K562 (cell line): ENCODE measurements around the gene COL4A2. TPM values are rescaled to one million over a fixed set of nuclear protein-coding genes. Genes with fewer than 3 reads are reported as not detected.

ENCODE experiments used
- ATAC-seq: fragments of 200-7000 bp; cut with Tn5 transposase; 3 replicates; pipeline ENCODE4 v1.9.1; 2020; ENCODE audit warnings: moderate library complexity
- BruUV-seq: library from RNA; stranded (reverse); fragments of 400-500 nt; replicated peaks from 2 replicates; lab custom pipeline; 2021; lab: Mats Ljungman, UMichigan
- CTCF ChIA-PET: fragments of 300-600 bp; formaldehyde crosslinking; extraction: SDS; loops from one replicate; lab custom pipeline; 2021; ENCODE audit warnings: low intra/inter-chr PET ratio; lab: Yijun Ruan, JAX
- POLR2A ChIA-PET: fragments of 300-600, 350-650 bp; sonication (Branson Sonifier 250); formaldehyde crosslinking; extraction: SDS; loops from one replicate; lab custom pipeline; 2021; ENCODE audit warnings: antibody characterized with exemption, inconsistent platforms; lab: Yijun Ruan, JAX
- DNase-seq, 4 experiments: peaks; one replicate each; pipeline versions ENCODE4 v3.0.0 to v3.0.0-alpha.2; 2011 to 2018; ENCODE audit warnings: low spot score in 3 of 4, mixed read lengths in 3 of 4; ENCODE audit errors: extremely low read depth in 1 of 4
- FAIRE-seq: peaks from 2 replicates; lab custom pipeline; 2011; peaks lifted over from hg19 to GRCh38; lab: Jason Lieb, UNC
- H2AFZ ChIP-seq: 2 replicates; pipeline ENCODE4 v1.6.0; 2011; ENCODE audit warnings: low read depth, low read length, control low read depth, inconsistent platforms
- H3K27ac ChIP-seq: fragments of 200-600 bp; 3 replicates; pipeline ENCODE4 v1.8.0; 2011; ENCODE audit warnings: low read depth, mild to moderate bottlenecking, control low read depth, inconsistent platforms, low read length, moderate library complexity, mixed read lengths; ENCODE audit errors: extremely low read depth
- H3K27me3 ChIP-seq, 2 experiments: fragments of 300-600 bp in 1 of 2; 2 replicates in 1 of 2; 3 replicates in 1 of 2; pipeline versions ENCODE4 v1.6.0 to v1.8.0; 2011; ENCODE audit warnings: inconsistent platforms in 2 of 2, low read length in 2 of 2, mild to moderate bottlenecking in 1 of 2, mixed read lengths in 1 of 2, moderate library complexity in 1 of 2; ENCODE audit not compliant: control insufficient read depth in 2 of 2, insufficient read depth in 2 of 2
- H3K36me3 ChIP-seq: fragments of 300-600 bp; 3 replicates; pipeline ENCODE4 v1.8.0; 2011; ENCODE audit warnings: mild to moderate bottlenecking, low read length, inconsistent platforms; ENCODE audit not compliant: control insufficient read depth, insufficient read depth
- H3K4me1 ChIP-seq, 2 experiments: fragments of 200-600 bp in 1 of 2; replicated peaks in 1 of 2; 2 replicates in 1 of 2; 3 replicates in 1 of 2; pipeline versions ENCODE4 v1.5.1 to v1.8.0; 2011; ENCODE audit warnings: inconsistent platforms in 2 of 2, low read length in 2 of 2, mild to moderate bottlenecking in 1 of 2, mixed read lengths in 1 of 2, moderate library complexity in 1 of 2; ENCODE audit not compliant: control insufficient read depth in 2 of 2, insufficient read depth in 2 of 2
- H3K4me2 ChIP-seq: 2 replicates; pipeline ENCODE4 v1.6.1; 2011; ENCODE audit warnings: low read length, control low read depth, inconsistent platforms, mixed read lengths; ENCODE audit not compliant: insufficient read depth
- H3K4me3 ChIP-seq: fragments of 200-600 bp; sonication (generic), shearing (Covaris generic); 2 replicates; pipeline ENCODE4 v1.5.1; 2016; ENCODE audit warnings: control low read depth, inconsistent platforms
- H3K79me2 ChIP-seq: fragments of 200-600 bp; 3 replicates; pipeline ENCODE4 v1.8.0; 2011; ENCODE audit warnings: low read length, inconsistent platforms; ENCODE audit not compliant: control insufficient read depth, insufficient read depth
- H3K9ac ChIP-seq, 2 experiments: 2 replicates each; pipeline versions ENCODE4 v1.6.0 to v1.6.1; 2011; ENCODE audit warnings: low read depth in 2 of 2, low read length in 2 of 2, control low read depth in 1 of 2, inconsistent platforms in 1 of 2, mild to moderate bottlenecking in 1 of 2, mixed read lengths in 1 of 2; ENCODE audit not compliant: insufficient read depth in 1 of 2
- H3K9me1 ChIP-seq: one replicate; pipeline ENCODE4 v1.6.0; 2011; ENCODE audit warnings: inconsistent platforms, mild to moderate bottlenecking, low read length, moderate library complexity; ENCODE audit not compliant: control insufficient read depth, insufficient read depth
- H3K9me3 ChIP-seq: replicated peaks from 2 replicates; pipeline ENCODE4 v1.5.1; 2011; ENCODE audit warnings: low read depth, low read length, inconsistent platforms; ENCODE audit not compliant: control insufficient read depth, insufficient read depth
- H4K20me1 ChIP-seq: replicated peaks from 2 replicates; pipeline ENCODE4 v1.6.1; 2011; ENCODE audit warnings: low read length, inconsistent platforms, mixed read lengths; ENCODE audit not compliant: control insufficient read depth, insufficient read depth
- ARID4B ChIP-seq: sonication (generic); formaldehyde crosslinking; IDR thresholded peaks from 2 replicates; pipeline ENCODE4 v1.8.0; 2022; ENCODE audit warnings: mild to moderate bottlenecking, missing genetic modification reagents
- ZNF23 ChIP-seq: fragments of 250-450 bp; sonication (Bioruptor Pico); IDR thresholded peaks from 2 replicates; pipeline ENCODE4 v1.4.0; 2020; ENCODE audit warnings: mild to moderate bottlenecking
- WGBS: fragments of 100-300 bp; shearing (Covaris generic); methylation state at CpG from one replicate; pipeline ENCODE4 v1.1.6; 2016; ENCODE audit warnings: low coverage, mixed read lengths; ENCODE audit not compliant: insufficient coverage; ENCODE audit errors: missing lambda C conversion rate; 5-methylcytosine and 5-hydroxymethylcytosine counted together
- in situ Hi-C: fragments of 300-500 bp; cut with MboI; formaldehyde crosslinking; loops from 4 replicates; pipeline ENCODE4 v1.15.0; 2018; ENCODE audit warnings: inconsistent platforms, mixed read lengths
- intact Hi-C: fragments of 100-400 bp; cut with micrococcal nuclease; formaldehyde crosslinking; loops from 2 replicates; pipeline ENCODE4 v1.14.2; 2022
- polyA plus RNA-seq, 8 experiments: library from polyadenylated mRNA; depleted of rRNA in 4 of 8; stranded (reverse) in 5 of 8; unstranded in 3 of 8; fragments of >200 nt; fragmentation: Nextera tagmentation in 2 of 8; fragmentation: Illumina TruSeq in 1 of 8; extraction: Ambion mirVana in 2 of 8; extraction: Trizol in 1 of 8; gene quantifications; 2 replicates each; pipeline versions ENCODE4 v1.2.1 to v1.2.3, GENCODE V29; 2011 to 2014; ENCODE audit warnings: inconsistent platforms in 1 of 8, missing spikeins in 1 of 8
- total RNA-seq, 7 experiments: library from RNA; depleted of rRNA in 6 of 7; stranded (reverse); fragments of >200 nt in 6 of 7; fragmentation: Illumina TruSeq in 2 of 7; extraction: Trizol in 2 of 7; gene quantifications; 2 replicates each; pipeline versions ENCODE4 v1.2.1 to v1.2.3, GENCODE V29; 2011 to 2021; ENCODE audit warnings: low replicate concordance in 1 of 7
- TF ChIP-seq, protein P1 (sequence below): fragments of 450-650 bp; formaldehyde crosslinking; IDR thresholded peaks from 2 replicates; pipeline ENCODE4 v1.4.0; 2022; ENCODE audit warnings: missing genetic modification characterization
- TF ChIP-seq, protein P2 (sequence below): sonication (generic); formaldehyde crosslinking; IDR thresholded peaks from 2 replicates; pipeline ENCODE4 v1.8.0; 2022; ENCODE audit warnings: missing genetic modification reagents, mild to moderate bottlenecking, moderate library complexity, borderline replicate concordance

COL4A2 gene
- total and polyA plus RNA-seq, 9 of the 15 experiments (the other 6 are each of a cell fraction or from before 2014, with no cell fraction given) = 0.13 to 15.2 (median 8.1) TPM

- ChIA-PET POLR2A (no interaction called here), CTCF (no interaction called here)
- no peak overlapping the region for H2AFZ ChIP-seq
- H3K27ac ChIP-seq = no peak overlapping the region
- H3K36me3 ChIP-seq = no peaks in the 10 kb centered on the region
- H3K4me3 ChIP-seq = no peak overlapping the region
- no peak for DNase-seq
- H3K9me1 ChIP-seq = no peaks in the 10 kb centered on the region
- no peak for FAIRE-seq
- WGBS = 0% methylated on average over 9 of the region's 10 CpGs
- no peak overlapping the region for H3K4me2 ChIP-seq
- in situ Hi-C loops = no loop called here
- H3K4me1 ChIP-seq = no peaks in the 10 kb centered on the region
- TF ChIP-seq ARID4B (no peak), ZNF23 (no peak)
- TF ChIP-seq, protein P1, sequence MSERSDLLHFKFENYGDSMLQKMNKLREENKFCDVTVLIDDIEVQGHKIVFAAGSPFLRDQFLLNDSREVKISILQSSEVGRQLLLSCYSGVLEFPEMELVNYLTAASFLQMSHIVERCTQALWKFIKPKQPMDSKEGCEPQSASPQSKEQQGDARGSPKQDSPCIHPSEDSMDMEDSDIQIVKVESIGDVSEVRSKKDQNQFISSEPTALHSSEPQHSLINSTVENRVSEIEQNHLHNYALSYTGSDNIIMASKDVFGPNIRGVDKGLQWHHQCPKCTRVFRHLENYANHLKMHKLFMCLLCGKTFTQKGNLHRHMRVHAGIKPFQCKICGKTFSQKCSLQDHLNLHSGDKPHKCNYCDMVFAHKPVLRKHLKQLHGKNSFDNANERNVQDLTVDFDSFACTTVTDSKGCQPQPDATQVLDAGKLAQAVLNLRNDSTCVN (CRISPR knock-in tag) = no peak
- TF ChIP-seq, protein P2, sequence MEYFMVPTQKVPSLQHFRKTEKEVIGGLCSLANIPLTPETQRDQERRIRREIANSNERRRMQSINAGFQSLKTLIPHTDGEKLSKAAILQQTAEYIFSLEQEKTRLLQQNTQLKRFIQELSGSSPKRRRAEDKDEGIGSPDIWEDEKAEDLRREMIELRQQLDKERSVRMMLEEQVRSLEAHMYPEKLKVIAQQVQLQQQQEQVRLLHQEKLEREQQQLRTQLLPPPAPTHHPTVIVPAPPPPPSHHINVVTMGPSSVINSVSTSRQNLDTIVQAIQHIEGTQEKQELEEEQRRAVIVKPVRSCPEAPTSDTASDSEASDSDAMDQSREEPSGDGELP = no peak
- H3K9me3 ChIP-seq = no peaks in the 10 kb centered on the region
- H3K79me2 ChIP-seq = no peaks in the 10 kb centered on the region
- BruUV-seq = no TSS peak
- peaks cover 8 to 57% of the 10 kb centered on the region in 2 experiments; a peak in 4 of 5 replicates for H3K27me3 ChIP-seq
- H3K9ac ChIP-seq = no peak overlapping the region
- intact Hi-C loops = loop anchor here (10.0 kb wide), 1 partner anchor 1445 kb away; no protein-coding TSS in a partner anchor
- no peak for ATAC-seq
- H4K20me1 ChIP-seq = peaks cover 12% of the 10 kb centered on the region; the same call in 1 of the 2 replicates
Measured at GRCh38 chr13:110410000-110410399, 102.9 kb downstream of the COL4A2 start.
